DMS79 treated with DMSO at 0.1 percent for 48 hours (cell line): ENCODE measurements around the gene EXTL2.
"Not testable (repeated sequence)": the region's sequence is repeated elsewhere in the genome, so short reads cannot be mapped to it uniquely, and the experiment has no call there.

Experiments
- DNase-seq: peaks from one replicate; lab custom pipeline; 2025; lab: John Stamatoyannopoulos, UW

Gene EXTL2

DNA sequence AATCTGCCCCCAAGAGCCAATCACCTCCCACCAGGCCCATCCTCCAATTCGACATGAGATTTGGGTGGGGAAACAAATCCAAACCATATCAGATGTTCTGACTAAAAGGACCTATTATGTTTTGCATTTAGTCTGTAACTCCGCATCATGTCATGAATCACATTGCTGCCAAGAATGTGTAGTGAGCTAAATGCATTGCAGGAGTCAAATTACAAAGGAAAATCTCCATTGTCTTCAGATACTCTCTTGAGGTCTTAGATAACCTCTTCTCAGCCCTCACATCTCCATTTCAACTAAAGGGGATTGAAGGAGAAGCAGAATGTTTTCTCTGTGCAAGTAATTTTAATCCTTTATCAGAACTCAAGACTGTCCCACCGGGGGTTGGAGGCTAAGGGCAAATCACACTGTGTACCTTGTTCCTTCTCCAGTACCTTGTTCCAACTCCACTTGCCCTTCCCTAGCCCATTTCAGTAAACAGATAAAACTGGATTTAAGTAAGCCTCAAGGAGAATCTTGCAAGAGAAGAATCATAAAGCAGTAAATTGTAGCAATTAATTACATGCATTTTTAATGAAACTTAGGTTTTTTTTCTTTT is 34.1 kb downstream of the EXTL2 start:
- no peak for DNase-seq

DNA sequence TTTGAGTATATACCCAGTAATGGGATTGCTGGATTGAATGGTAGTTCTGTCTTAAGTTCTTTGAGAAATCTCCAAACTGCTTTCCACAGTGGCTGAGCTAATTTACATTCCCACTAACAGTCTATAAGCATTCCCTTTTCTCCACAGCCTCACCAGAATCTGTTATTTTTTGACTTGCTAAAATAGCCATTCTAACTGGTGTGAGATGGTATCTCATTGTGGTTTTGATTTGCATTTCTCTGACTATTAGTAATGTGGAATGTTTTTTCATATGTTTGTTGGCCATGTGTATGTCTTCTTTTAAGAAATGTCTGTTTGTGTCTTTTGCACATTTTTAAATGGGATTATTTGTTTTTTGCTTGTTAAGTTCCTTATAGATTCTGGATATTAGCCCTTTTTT is 39.5 kb downstream of the EXTL2 start:
- DNase-seq, result not testable (repeated sequence)

DNA sequence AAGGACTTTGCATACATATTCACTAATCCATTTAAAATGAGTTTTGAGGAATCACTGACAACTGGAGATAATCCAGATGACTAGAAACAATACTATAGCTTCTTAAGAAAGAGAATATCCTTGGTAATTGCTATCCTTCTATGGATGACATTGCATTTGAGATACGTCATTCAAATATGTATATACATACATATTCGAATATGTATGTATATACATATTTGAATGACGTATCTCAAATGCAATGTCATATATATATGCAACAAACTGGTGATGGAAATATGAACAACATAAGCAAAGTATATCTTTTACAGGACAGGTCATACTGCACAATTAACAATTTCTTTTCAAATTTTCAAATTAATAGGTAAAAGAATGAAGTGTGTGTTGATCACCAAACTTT is 41.7 kb downstream of the EXTL2 start:
- no peak for DNase-seq

DNA sequence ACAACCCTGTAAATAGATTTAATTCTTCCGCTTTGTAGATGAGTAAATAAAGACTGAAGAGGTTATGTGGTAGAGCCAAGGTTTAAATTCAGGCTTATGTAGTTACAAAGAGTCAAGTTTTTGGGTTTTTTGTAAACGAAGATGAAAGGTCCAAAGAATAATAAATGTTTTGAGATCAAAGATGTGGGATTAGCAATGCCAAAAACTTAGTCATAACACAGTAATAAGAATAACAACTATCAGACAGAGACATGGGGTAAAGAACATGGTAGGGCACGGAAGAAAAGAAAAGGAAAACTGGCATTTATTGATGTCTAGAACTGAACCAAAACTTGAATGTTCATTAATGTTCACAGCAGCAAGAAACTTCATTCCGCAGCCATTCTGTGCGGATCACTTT is 42.9 kb downstream of the EXTL2 start:
- DNase-seq, result no peak

DNA sequence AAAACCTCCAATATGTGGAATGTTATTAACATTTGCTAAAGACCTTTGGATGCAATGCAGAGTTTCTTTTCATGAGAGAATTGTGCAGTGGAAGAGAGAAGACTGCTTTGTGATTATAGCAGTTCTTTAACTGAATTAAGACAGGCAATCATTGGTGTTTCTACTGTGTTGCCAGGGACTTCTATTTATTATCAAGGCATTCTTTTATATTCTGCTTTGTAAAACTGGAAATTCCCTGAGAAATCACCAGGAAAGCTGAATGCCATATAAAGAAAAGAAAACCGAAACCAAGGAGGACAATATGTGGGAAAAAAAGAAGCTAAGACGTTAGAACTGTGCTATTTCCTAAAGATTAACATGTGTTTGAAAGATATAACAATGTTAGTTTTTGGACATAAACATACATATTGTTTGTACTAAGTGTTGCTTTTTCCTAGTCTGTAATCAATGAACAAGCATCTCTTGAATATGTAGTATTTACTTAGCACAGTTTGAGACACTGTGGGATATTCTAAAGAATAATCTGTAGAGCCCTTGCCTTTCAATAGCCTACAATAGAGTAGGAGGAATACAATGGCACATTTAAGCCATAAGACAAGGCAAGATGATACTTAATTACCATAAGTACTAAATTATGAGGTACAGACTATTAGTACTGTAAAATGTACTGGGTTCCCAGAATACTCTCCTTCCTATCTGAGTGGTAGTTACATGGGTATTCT is 47.1 kb downstream of the EXTL2 start:
- DNase-seq, result no peak

DNA sequence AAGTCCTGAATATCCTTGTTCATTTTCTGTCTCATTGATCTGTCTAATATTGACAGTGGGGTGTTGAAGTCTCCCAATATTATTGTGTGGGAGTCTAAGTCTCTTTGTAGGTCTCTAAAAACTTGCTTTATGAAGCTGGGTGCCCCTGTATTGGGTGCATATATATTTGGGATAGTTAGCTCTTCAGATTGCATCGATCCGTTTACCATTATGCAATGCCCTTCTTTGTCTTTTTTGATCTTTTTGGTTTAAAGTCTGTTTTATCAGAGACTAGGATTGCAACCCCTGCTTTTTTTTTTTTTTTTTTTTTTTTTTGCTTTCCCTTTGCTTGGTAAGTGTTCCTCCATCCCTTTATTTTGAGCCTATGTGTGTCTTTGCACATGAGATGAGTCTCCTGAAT is 51.5 kb downstream of the EXTL2 start:
- DNase-seq, result not testable (repeated sequence)

DNA sequence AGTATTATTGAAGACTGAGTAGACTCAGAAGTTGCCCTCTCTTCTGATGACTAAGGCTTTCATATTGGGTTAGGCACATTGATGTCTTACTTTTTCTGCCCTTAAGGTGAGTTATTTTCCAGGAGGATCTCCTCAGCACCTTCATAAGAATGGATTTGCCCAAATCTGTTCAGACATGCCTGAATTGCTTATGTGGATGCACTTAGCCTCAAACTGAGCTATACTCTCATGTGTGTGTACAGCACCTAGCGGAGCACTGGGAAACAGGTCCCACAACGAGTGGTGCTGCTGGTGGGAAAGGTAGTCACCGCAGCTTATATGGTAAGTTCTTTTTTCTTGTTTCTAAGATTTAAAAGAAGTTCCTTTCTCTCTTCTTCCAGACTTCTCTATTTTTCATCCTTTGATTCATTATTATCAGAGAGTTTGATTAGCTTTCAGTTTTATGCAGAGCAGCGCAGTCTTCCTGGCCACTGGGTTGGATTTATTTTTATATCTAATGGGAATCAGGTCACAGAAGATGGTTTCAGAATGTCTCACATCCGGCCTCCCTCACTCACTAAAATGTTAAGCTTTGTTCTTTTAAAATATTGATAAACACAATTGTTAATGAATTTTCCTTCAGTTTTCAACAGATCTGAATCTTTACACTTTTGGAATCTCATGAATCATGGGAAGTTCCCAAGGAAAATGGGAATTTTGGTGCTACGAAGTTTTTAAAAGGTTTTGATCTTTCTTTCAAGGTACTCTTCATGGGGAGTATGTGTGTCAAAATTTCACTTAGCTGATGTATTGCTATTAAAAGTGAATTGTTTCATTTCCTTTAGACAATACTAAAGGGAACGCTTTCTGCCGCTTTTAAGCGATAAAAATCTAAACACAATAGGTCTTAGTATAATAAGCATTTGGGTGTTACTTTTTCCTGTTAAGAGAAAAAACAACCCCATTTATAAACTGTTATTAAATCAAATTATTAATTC is 58.5 kb downstream of the EXTL2 start:
- DNase-seq, result no peak

DNA sequence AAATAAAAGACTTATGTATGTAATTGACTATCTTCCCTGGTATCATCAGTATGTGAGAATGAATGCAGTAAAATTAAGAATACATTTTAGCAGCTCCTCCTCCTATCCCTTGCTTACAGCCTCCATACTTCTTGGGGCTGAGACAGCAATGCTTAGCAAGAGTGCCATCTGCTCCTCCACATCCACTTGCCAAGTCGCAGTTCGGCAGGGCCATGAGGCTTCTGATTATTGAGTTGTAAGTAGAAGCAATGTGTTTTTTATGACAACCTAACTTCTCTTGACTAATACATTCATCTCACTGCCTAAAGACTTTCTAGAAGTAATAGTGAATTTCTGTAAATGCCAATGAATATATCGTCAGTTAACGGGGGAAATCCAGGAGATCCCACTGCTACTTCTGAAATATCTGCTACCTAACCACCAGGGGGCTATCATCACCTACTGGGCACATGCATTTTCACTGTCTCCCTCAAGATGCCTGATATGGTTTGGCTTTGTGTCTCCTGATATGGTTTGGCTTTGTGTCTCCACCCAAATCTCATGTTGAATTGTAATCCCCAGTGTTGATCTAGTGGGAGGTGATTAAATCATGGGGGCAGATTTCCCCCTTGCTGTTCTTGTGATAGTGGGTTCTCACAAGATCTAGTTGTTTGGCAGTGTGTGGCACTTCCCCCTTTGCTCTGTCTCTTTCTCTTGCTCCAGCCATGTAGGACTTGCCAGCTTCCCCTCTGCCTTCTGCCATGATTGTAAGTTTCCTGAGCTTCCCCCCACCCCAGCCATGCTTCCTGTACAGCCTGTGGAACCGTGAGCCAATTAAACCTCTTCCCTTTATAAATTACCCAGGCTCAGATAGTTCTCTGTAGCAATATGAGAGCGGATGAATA is 59.6 kb downstream of the EXTL2 start:
- DNase-seq, result no peak

DNA sequence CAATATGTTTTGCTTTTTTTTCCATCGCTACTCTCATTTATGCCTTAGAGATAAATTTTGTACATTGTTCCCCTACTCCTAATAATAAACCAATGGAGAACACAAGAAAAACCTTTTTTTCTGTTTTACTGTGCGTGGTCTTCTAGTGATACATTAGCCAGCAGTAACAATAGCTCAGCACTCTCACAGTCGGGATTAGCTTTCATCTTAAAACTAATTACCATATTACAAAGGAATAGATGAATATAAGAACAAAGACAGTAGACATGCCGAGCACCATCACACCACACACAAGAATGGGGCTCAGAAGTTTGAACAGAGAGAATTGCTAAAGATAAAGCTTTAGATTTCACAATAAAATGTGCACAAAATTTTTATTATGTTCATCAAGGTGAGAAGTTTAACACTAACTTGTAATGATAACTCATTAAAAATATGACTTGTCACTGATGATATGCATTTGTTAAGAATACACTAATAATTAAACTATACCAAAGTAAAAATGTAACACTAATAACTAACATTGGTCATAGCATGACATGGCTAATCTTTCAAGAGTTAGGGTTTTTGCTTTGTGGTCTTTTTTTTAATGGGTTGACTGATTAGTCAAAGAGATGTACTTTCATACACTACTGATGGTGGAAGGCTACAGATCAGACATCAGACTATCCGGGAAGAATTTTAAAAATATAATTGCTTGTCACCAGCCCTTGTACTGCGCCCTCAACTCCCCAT is 61.8 kb downstream of the EXTL2 start:
- no peak for DNase-seq

DNA sequence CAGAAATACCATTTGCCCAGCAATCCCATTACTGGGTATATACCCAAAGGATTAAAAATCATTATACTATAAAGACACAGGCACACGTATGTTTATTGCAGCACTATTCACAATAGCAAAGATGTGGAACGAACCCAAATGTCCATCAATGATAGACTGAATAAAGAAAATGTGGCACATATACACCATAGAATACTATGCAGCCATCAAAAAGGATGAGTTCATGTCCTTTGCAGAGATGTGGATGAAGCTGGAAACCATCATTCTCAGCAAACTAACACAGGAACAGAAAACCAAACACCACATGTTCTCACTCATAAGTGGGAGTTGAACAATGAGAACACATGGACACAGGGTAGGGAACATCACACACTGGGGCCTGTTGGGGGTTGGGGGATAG is 69.0 kb downstream of the EXTL2 start:
- DNase-seq, result not testable (repeated sequence)
